D721Med (cell line): Measurements from ENCODE around the gene SDK1.

ENCODE experiments used
- DNase-seq: peaks from one replicate; pipeline ENCODE4 v3.0.0; 2011; ENCODE audit warnings: low spot score; ENCODE audit not compliant: insufficient read length
- FAIRE-seq: peaks from 2 replicates; lab custom pipeline; 2011; peaks lifted over from hg19 to GRCh38; lab: Jason Lieb, UNC
- CTCF ChIP-seq: IDR thresholded peaks from 2 replicates; pipeline ENCODE4 v1.5.1; 2012; ENCODE audit warnings: mild to moderate bottlenecking, control low read depth; ENCODE audit not compliant: insufficient read depth; ENCODE audit errors: missing control alignments

SDK1 gene

GRCh38 chr7:4003503-4003902 is 702.5 kb downstream of the SDK1 start:
- DNase-seq (no peak), FAIRE-seq (no peak)

GRCh38 chr7:4006687-4007086 is 705.6 kb downstream of the SDK1 start:
- TF ChIP-seq CTCF = no peak
- FAIRE-seq (no peak), DNase-seq (no peak)

More at GRCh38 chr7:4003503-4003902, 702.5 kb downstream of the SDK1 start:
- TF ChIP-seq CTCF = no peak

- FAIRE-seq (no peak), DNase-seq (no peak)
- TF ChIP-seq CTCF = no peak
Measured at GRCh38 chr7:4009211-4010060, 708.4 kb downstream of the SDK1 start.

GRCh38 chr7:4010061-4010605 is 709.1 kb downstream of the SDK1 start:
- FAIRE-seq = no peak
- TF ChIP-seq CTCF = no peak
- DNase-seq = no peak

GRCh38 chr7:4010923-4011656 is 710.0 kb downstream of the SDK1 start:
- no peak for TF ChIP-seq CTCF
- DNase-seq (no peak), FAIRE-seq (no peak)

- FAIRE-seq (no peak), DNase-seq (no peak)
- no peak for TF ChIP-seq CTCF
Measured at GRCh38 chr7:4013793-4014192, 712.7 kb downstream of the SDK1 start.
